ENCODE data around the gene ADCK1.
A peak's percentile ranks its signal among the peaks of the same experiment; 100 is the strongest.
"Not testable (repeated sequence)": the region's sequence is repeated elsewhere in the genome, so short reads cannot be mapped to it uniquely, and the experiment has no call there.

Gene ADCK1

DNA sequence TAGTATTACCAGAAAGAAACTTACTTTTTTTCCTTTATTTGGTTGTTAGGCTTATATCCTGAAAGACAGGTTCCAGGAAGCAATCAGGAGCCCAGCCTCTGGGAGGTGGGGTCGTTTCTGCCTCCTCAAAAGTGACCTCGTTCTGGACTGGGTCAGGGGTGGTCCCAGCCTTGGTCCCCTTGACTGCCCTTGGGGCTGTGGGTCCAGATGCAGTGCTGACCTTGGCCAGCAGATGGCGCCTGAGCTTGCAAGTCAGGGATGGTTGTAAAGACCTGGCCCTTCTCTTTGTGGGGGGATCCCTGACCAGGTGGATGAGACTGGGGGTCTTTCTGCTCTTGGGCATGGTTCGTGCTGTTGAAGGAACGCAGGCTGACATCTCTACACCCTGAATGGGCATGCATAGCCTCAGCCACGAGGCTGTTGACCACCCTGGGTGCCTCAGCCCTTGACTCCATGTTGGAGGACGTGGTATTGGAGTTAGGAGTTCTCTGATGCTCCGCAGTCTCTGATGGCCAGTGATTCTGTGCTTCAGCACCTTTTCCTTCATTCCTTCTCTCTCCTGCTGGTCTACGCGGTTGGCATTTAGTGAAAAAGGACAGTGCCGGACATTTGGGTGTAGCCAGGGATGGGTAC is 62.4 kb downstream of the ADCK1 start:
- DNase-seq (ENCODE audit: insufficient read length, low spot score) (peak; percentile 81), FAIRE-seq (peak; percentile 74)

DNA sequence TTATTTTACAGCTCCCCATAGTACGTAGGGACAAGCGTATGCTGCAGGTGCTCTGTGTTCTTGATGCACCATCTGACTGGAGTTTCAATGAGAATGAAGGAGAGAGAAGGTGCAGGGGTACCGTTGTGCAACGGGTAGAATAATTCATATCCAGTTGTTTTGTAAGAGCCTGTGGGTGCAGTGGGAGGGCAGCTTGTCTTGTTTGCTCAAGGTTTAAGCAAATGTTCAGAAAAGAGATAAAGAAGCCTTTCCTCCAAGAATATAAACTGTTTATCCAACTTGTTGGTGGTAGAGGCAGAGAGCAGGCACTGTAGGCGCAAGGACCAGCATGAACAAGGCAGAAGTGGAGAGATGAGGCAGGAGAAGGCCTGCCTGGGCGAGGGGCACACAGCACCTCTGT is 64.2 kb downstream of the ADCK1 start:
- no peak for FAIRE-seq
- no peak for DNase-seq (ENCODE audit: insufficient read length, low spot score)

DNA sequence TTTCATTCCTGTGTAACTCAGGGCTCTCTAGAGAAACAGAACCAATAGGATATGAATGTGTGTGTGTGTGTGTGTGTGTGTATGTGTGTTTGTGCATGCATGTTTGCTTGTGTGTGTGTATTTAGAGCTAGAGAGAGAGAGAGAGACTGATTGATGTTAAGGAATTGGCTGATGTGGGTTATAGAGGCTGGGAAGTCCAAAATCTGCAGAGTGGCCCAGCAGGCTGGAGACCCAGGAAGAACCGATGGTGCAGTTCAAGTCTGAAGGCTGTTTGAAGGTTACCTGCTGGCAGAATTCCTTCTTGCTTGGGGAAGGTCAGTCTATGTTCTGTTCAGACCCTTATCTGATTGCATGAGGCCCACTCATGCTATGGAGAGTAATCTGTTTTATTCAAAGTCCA is 64.7 kb downstream of the ADCK1 start:
- FAIRE-seq (no peak), DNase-seq (ENCODE audit: insufficient read length, low spot score) (no peak)

GRCh38 chr14:77865455-77865854 is 65.5 kb downstream of the ADCK1 start:
- DNase-seq (ENCODE audit: insufficient read length, low spot score) (no peak), FAIRE-seq (no peak)

- DNase-seq (ENCODE audit: insufficient read length, low spot score) (no peak), FAIRE-seq (no peak)
Measured at GRCh38 chr14:77866932-77867331, 67.0 kb downstream of the ADCK1 start.

DNA sequence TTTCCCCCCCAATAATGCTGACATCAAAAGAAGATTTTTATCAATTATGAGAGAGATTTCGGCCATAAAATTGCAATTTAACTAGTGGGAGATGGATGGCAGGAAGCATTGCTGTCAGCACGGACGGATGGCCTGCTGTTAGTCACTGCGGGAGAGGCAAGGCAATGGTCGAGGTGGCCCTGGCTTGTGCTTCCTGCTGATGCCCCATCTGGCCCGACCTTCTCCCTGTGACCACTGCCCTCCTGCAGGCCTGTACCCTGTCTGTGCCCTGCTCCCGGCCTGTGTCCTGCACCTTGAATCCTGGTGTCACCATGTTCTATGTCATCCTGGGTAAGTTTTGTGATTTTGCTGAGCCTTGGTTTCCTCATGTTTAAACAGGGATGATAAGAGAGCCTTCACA is 67.6 kb downstream of the ADCK1 start:
- DNase-seq (ENCODE audit: insufficient read length, low spot score) (no peak), FAIRE-seq (no peak)

DNA sequence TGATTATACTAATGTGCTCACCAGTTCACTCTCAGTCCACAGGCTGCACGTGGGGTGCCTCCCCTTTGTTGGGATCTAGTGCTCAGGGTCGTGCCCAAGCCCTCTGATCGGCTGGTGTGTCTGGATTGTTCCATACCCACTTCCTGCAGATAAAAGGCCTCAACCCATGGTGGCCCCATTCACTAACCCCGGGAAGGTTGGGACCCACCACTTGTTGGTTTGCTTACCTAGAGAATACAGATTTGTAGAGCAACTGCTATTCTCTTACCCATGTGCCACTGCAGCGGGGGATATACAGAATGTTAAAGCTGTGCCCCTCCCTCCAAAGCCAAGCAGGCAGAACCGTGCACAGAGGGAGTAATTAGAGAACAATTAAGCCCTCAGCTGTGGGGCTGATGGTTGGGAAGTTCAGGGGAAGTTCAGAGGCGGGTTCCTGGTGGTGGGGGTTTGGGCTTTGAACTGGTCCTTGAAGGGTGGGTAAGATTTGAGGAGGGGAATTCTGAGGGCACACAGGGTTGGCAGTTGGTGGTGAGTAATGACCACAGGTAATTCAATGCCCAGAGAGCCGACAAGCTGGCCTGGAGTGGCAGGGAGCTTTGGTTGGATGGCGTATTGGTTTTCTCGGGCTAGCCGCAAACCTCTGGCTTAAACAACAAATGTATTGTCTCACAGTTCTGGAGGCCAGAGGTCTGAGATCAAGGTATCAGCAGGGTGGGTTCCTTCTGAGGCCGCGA is 68.8 kb downstream of the ADCK1 start:
- FAIRE-seq (no peak), DNase-seq (ENCODE audit: insufficient read length, low spot score) (no peak)

DNA sequence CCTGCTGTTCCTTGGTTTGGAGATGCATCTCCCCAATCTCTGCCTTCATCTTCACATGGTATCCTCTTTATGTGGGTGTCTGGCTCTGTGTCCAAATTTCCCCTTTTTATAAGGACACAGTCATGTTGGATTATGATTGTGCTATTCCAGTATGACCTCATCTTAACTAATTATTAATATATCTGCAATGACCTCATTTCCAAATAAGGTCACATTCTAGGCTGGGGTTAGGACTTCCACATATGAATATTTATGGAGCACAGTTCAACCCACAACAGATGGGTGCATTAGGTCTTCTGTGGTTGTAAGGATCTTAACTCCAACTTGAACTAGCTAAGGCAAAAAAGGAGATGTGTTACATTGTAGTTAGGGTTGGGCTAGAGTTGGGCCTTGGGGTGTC is 69.4 kb downstream of the ADCK1 start:
- DNase-seq (ENCODE audit: insufficient read length, low spot score) (no peak), FAIRE-seq (no peak)

DNA sequence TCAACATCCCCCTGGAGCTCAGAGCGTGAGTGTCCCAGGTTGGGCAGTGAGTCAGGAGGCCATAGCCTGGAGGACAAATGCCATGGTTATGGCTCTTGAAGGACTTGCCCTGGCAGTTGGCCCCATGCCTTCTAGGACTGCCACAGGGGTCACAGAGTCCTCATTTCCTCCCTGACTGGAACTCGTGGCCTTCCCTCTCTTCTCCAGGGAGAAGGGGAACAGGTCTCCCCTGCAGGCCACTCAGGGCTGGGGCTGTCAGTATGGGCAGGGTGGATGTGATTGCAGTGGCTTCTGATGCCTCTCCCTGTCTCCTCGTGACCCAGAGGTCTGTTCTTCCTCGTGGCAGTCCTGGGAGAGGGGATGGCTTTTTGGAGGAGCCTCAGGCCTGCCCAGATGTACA is 70.7 kb downstream of the ADCK1 start:
- DNase-seq (ENCODE audit: insufficient read length, low spot score) = no peak
- no peak for FAIRE-seq

- FAIRE-seq (no peak), DNase-seq (ENCODE audit: insufficient read length, low spot score) (no peak)
Measured at GRCh38 chr14:77872152-77872551, 72.2 kb downstream of the ADCK1 start.

GRCh38 chr14:77872983-77873382 is 73.1 kb downstream of the ADCK1 start:
- DNase-seq (ENCODE audit: insufficient read length, low spot score) = no peak
- no peak for FAIRE-seq

GRCh38 chr14:77878783-77879182 is 78.9 kb downstream of the ADCK1 start:
- FAIRE-seq (no peak), DNase-seq (ENCODE audit: insufficient read length, low spot score) (no peak)

DNA sequence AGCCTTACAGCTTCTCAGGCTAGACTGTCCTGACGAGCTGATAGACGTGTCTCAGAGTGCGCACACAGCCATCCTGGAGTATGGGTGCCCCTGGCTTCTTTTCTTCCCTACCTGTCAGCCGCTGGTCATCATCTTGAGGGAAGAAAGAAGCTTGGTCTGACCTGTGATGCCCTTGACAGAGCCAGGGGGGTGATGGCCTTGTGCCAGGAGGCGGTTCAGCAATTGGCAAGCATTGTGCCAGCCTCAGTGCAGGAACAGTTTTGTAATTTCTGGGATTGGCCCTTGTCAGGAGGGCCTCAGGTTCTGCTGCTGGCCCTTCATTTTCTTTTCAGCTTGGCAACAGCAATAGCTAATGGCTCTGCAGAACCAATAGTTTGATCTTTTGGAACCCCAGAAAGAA is 80.1 kb downstream of the ADCK1 start:
- FAIRE-seq (no peak), DNase-seq (ENCODE audit: insufficient read length, low spot score) (no peak)

DNA sequence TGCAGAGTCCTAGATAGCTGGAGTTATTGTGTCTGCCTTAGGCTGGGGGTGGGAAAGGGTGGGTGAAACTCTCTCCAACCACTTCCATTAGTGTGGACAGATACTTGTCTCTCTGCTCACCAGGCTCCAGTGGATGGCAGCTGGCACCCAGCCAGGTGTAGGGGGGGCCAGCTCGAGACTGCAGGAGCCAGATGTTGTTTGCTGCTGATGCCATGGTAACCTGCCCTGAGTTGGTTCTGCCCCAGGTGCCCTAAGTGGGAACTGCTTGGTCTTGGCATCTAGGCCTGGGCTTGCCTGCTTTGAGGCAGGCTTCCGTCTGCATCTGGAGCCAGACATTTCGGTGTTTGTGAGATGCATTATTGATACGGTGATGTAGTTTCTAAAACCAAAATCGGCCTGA is 82.2 kb downstream of the ADCK1 start:
- DNase-seq (ENCODE audit: insufficient read length, low spot score) (no peak), FAIRE-seq (no peak)

DNA sequence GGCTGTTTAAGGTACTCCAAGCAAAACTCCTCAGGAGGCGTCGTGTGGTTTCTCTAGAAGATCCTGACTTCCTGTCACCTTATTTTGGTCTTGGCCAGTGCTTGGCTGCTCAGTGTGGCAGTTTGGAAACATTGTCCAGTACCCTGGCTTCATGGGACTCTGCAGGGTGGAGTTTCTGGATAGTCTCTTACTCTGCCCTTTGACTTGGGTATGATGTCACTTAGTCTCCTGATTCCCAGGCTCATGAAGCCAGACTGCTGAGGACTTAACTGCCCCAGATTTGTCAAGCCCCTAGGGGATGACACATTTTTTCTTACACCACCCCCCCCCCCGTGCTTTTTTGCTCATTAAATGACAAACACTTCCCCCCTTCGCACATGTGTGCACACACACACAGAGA is 82.7 kb downstream of the ADCK1 start:
- FAIRE-seq (no peak), DNase-seq (ENCODE audit: insufficient read length, low spot score) (no peak)

DNA sequence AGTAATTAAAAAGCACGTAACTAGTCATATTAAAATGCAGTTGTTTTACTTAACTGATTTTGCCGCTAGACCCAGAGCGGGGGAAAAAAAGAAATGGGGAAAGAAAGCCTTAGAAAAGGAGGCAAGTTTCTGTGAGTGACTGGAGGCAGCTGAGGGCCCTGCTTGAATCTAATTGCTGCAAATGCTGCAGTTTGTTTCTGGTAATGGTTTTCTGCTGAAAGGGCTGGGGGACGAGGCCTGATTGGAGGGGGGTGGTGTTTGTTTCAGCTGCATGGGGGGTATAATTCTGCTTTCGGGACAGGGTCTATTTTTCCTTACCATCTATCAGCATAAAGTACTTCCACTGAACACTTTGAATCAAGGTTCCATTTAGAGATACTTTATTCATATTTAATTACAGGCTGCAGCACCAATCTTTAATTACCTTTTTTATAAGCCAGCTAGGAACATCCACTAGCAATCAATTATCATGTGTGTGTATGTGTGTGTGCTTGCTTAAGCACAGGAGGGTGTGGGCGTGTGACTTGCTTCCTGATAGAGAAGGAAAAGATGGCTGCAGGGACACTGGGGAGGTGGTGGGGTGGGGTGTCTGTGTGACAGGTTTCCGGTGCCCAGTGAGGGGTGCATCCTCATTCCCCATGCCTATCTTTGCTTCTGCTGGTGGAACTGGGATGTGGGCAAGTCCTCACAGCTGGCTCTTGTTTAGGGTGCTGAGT is 83.4 kb downstream of the ADCK1 start:
- DNase-seq (ENCODE audit: insufficient read length, low spot score) = no peak
- FAIRE-seq = no peak

GRCh38 chr14:77883847-77884238 is 83.9 kb downstream of the ADCK1 start:
- DNase-seq (ENCODE audit: insufficient read length, low spot score) (no peak), FAIRE-seq (no peak)

- FAIRE-seq (no peak), DNase-seq (ENCODE audit: insufficient read length, low spot score) (no peak)
Measured at GRCh38 chr14:77885367-77885766, 85.5 kb downstream of the ADCK1 start.

GRCh38 chr14:77886010-77886409 is 86.1 kb downstream of the ADCK1 start:
- FAIRE-seq (no peak), DNase-seq (ENCODE audit: insufficient read length, low spot score) (no peak)

GRCh38 chr14:77888903-77889302 is 89.0 kb downstream of the ADCK1 start:
- not testable (repeated sequence) for FAIRE-seq; DNase-seq (ENCODE audit: insufficient read length, low spot score)

GRCh38 chr14:77889971-77890442 is 90.1 kb downstream of the ADCK1 start:
- no peak for FAIRE-seq
- no peak for DNase-seq (ENCODE audit: insufficient read length, low spot score)

- FAIRE-seq (no peak), DNase-seq (ENCODE audit: insufficient read length, low spot score) (no peak)
Measured at GRCh38 chr14:77890873-77891272, 91.0 kb downstream of the ADCK1 start.
